ENCODE data around the gene NCEH1. TPM values are rescaled to one million over a fixed set of nuclear protein-coding genes. Genes with fewer than 3 reads are reported as not detected.
"Not testable (repeated sequence)": the region's sequence is repeated elsewhere in the genome, so short reads cannot be mapped to it uniquely, and the experiment has no call there.

The NCEH1 gene
- total RNA-seq, 1 donor from 2014 or later: 6.6 TPM

DNA sequence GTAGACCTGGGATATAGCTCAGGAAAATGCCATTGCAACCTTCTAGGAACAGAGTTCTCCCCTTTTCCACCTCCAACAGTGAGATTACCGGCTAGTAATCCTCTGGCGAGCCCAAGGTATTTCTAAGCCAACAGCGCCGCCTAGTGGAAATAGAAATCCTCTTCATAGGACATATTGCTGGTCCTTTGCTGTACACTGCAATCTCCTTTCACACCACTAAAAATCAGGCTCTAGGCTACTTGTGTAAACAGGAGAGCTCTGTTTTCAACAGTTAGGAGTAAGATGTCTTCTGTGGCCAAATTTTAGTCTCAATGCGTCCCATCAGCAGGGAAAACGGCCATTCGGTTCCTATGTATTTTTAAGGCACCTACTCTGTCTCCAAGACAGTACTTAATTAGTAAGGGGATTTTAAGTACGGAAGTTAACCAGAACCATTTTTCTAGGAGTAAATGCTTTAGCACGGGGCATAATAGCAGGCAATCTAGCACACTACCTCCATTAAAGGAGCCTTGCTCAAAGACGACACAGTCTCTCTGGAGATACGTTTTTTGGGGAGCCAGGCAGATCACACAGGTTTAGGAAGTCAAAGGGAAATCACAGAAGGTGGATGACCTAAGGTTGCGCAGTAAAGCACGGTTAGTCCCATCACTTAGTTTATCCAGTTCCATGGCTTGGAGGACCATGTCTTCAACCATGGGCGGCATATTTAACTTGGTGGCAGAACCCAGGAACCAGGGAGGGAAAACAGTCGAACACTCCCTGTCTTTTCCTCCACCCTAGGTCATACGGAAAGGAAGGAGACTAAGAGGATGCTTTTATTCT, 43.8 kb downstream of the NCEH1 start:
- Mint-ChIP-seq H3K9me3 (ENCODE audit: unreplicated experiment) (no peaks in the 10 kb centered on the region), H3K4me1 (ENCODE audit: unreplicated experiment) (peaks cover 5% of the 10 kb centered on the region), H3K27ac (ENCODE audit: unreplicated experiment) (peak overlapping the region; percentile 64), H3K36me3 (ENCODE audit: low read depth, unreplicated experiment) (peaks cover 3% of the 10 kb centered on the region), H3K4me3 (ENCODE audit: unreplicated experiment) (no peak overlapping the region), H3K27me3 (ENCODE audit: unreplicated experiment) (no peaks in the 10 kb centered on the region)
- peak; percentile 87 for DNase-seq (ENCODE audit: low spot score)
- TF ChIP-seq, protein P1, sequence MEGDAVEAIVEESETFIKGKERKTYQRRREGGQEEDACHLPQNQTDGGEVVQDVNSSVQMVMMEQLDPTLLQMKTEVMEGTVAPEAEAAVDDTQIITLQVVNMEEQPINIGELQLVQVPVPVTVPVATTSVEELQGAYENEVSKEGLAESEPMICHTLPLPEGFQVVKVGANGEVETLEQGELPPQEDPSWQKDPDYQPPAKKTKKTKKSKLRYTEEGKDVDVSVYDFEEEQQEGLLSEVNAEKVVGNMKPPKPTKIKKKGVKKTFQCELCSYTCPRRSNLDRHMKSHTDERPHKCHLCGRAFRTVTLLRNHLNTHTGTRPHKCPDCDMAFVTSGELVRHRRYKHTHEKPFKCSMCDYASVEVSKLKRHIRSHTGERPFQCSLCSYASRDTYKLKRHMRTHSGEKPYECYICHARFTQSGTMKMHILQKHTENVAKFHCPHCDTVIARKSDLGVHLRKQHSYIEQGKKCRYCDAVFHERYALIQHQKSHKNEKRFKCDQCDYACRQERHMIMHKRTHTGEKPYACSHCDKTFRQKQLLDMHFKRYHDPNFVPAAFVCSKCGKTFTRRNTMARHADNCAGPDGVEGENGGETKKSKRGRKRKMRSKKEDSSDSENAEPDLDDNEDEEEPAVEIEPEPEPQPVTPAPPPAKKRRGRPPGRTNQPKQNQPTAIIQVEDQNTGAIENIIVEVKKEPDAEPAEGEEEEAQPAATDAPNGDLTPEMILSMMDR (IDR thresholded peaks at IDR 0.05; ENCODE audit: unreplicated experiment): peak; percentile 93

DNA sequence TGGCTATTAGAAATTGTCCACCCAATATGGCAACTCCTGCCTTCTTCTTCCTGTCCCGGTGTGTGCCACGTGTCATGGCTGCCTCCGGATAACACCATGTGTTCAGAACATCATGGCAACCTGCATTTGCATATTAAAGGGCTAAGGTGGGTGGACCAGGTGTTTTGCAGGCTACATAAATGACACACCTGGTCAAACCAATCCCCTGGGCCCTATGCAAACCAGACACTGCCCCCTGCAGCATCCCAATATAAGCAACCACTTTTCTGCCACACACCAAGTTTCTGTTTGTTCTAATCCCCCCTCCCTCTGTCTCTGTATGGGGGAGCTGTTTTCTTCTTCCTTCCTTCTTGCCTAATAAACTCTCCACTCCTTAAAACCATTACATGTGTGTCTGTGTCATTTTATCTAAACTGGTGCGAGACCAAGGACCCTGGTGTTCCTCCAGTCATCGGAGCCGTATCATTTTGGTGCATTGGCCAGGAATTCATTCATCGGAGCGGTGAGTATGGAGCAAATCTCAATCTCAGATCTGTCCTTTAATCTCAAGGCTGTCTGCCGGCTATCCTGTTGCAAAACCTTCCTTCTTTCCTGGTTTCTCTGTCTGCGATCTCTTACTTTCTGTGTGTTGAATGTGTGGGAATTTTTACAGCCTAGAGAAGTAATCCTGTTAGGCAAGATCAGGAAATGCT, 44.5 kb downstream of the NCEH1 start:
- TF ChIP-seq, protein P1 (IDR thresholded peaks at IDR 0.05; ENCODE audit: unreplicated experiment): no peak
- H3K36me3 Mint-ChIP-seq (ENCODE audit: low read depth, unreplicated experiment): peaks cover 3% of the 10 kb centered on the region
- no peaks in the 10 kb centered on the region for H3K27me3 Mint-ChIP-seq (ENCODE audit: unreplicated experiment)
- H3K9me3 Mint-ChIP-seq (ENCODE audit: unreplicated experiment): no peaks in the 10 kb centered on the region
- H3K27ac Mint-ChIP-seq (ENCODE audit: unreplicated experiment): peak overlapping the region; percentile 64
- DNase-seq (ENCODE audit: low spot score): no peak
- no peak overlapping the region for H3K4me3 Mint-ChIP-seq (ENCODE audit: unreplicated experiment)
- peaks cover 5% of the 10 kb centered on the region for H3K4me1 Mint-ChIP-seq (ENCODE audit: unreplicated experiment)

GRCh38 chr3:172665510-172665909, 45.4 kb downstream of the NCEH1 start:
- H3K27ac Mint-ChIP-seq (ENCODE audit: unreplicated experiment); DNase-seq (ENCODE audit: low spot score); H3K27me3 Mint-ChIP-seq (ENCODE audit: unreplicated experiment); H3K9me3 Mint-ChIP-seq (ENCODE audit: unreplicated experiment); H3K4me3 Mint-ChIP-seq (ENCODE audit: unreplicated experiment); H3K36me3 Mint-ChIP-seq (ENCODE audit: low read depth, unreplicated experiment); H3K4me1 Mint-ChIP-seq (ENCODE audit: unreplicated experiment): not testable (repeated sequence)

DNA sequence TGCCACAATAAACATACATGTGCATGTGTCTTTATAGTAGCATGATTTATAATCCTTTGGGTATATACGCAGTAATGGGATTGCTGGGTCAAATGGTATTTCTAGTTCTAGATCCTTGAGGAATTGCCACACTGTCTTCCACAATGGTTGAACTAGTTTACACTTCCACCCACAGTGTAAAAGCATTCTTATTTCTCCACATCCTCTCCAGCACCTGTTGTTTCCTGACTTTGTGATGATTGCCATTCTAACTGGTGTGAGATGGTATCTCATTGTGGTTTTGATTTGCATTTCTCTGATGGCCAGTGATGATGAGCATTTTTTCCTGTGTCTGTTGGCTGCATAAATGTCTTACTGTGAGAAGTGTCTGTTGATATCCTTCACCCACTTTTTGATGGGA, 50.4 kb downstream of the NCEH1 start:
- H3K27me3 Mint-ChIP-seq (ENCODE audit: unreplicated experiment); H3K36me3 Mint-ChIP-seq (ENCODE audit: low read depth, unreplicated experiment); H3K4me3 Mint-ChIP-seq (ENCODE audit: unreplicated experiment); H3K9me3 Mint-ChIP-seq (ENCODE audit: unreplicated experiment); H3K4me1 Mint-ChIP-seq (ENCODE audit: unreplicated experiment); H3K27ac Mint-ChIP-seq (ENCODE audit: unreplicated experiment); DNase-seq (ENCODE audit: low spot score): not testable (repeated sequence)

DNA sequence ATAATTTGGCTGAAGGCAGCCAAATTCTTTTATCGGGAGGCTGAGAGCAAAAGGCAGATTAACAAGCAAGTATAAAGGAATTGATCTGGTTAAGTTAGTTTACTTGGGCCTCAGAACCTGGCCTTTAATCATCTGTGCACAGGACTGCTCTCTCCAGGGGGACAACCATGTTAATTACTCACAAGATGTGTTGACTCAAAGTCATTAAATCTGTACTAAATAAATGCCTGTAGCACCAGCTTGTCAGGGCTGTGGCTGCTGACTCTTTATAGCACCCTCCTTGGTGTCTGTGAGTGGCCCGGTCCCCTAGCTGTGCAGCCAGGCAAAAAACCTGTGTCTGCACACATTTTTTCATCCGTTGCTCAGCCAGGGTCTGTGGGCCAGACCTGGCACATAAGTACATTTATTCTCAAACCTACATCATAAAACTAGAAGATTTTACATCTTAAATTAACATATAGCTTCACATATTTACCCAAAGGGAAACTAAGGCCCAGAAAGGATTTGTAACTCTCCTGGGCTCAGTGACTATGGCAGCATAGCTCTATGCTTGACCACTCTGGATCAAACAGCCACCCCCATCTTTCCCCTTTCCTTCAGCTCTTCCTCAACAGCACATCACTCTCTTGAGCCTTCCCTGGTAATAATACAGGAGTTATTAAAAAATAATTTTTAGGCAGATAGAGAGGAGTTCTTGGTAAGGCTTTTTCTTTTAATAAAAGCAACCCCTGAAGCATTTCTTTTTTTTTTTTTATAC, 51.4 kb downstream of the NCEH1 start:
- DNase-seq (ENCODE audit: low spot score): no peak
- TF ChIP-seq, protein P1 (IDR thresholded peaks at IDR 0.05; ENCODE audit: unreplicated experiment): no peak
- Mint-ChIP-seq H3K36me3 (ENCODE audit: low read depth, unreplicated experiment) (no peaks in the 10 kb centered on the region), H3K9me3 (ENCODE audit: unreplicated experiment) (no peaks in the 10 kb centered on the region), H3K27me3 (ENCODE audit: unreplicated experiment) (peaks cover 2% of the 10 kb centered on the region), H3K27ac (ENCODE audit: unreplicated experiment) (no peak overlapping the region), H3K4me1 (ENCODE audit: unreplicated experiment) (peaks cover 9% of the 10 kb centered on the region), H3K4me3 (ENCODE audit: unreplicated experiment) (no peak overlapping the region)
